ENCODE data around the gene PTPRN2.

DNA sequence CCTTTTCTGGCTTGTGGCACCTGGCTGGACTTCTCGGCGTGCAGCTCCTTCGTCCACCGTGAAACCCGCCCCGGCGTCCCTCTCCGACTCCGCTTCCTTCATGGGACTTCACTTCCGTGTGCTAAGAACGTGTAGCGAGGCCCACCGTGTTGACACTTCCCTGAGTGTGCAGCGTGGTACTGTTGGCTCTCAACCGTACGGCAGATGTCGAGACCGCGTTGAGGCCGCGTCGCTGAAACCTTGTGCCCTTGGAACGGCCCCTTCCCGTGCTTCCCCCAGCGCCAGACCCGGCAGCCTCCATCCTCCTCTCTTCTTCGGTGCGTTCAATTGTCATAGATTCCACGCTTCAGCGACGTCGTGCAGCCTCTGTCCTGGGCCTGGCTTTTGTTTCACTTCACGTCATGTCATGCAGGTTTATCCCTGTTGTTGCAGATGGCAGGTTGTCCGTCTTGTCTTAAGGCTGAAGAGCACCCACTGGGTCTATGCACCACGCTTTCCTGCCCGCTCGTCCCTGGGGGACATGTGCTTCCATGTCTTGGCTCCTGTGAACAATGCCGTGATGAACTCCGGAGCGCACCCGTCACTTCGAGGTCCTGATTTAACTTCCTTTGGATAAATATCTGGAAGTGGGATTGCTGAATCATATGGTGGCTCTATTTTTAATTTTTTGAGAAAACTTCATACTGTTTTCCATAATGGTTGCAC, 785.5 kb downstream of the PTPRN2 start:
- TF ChIP-seq, protein P1, sequence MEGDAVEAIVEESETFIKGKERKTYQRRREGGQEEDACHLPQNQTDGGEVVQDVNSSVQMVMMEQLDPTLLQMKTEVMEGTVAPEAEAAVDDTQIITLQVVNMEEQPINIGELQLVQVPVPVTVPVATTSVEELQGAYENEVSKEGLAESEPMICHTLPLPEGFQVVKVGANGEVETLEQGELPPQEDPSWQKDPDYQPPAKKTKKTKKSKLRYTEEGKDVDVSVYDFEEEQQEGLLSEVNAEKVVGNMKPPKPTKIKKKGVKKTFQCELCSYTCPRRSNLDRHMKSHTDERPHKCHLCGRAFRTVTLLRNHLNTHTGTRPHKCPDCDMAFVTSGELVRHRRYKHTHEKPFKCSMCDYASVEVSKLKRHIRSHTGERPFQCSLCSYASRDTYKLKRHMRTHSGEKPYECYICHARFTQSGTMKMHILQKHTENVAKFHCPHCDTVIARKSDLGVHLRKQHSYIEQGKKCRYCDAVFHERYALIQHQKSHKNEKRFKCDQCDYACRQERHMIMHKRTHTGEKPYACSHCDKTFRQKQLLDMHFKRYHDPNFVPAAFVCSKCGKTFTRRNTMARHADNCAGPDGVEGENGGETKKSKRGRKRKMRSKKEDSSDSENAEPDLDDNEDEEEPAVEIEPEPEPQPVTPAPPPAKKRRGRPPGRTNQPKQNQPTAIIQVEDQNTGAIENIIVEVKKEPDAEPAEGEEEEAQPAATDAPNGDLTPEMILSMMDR (IDR thresholded peaks at IDR 0.05; ENCODE audit: low read depth, low read length) = no peak
- TF ChIP-seq POLR2A (IDR thresholded peaks at IDR 0.05; ENCODE audit: extremely low read depth, insufficient read length) = no peak
- no peak for TF ChIP-seq MYC (IDR thresholded peaks at IDR 0.05; ENCODE audit: low read depth, low read length)
